ENCODE results near the gene RAB3A.
A peak's percentile ranks its signal among the peaks of the same experiment; 100 is the strongest.

RAB3A gene

DNA sequence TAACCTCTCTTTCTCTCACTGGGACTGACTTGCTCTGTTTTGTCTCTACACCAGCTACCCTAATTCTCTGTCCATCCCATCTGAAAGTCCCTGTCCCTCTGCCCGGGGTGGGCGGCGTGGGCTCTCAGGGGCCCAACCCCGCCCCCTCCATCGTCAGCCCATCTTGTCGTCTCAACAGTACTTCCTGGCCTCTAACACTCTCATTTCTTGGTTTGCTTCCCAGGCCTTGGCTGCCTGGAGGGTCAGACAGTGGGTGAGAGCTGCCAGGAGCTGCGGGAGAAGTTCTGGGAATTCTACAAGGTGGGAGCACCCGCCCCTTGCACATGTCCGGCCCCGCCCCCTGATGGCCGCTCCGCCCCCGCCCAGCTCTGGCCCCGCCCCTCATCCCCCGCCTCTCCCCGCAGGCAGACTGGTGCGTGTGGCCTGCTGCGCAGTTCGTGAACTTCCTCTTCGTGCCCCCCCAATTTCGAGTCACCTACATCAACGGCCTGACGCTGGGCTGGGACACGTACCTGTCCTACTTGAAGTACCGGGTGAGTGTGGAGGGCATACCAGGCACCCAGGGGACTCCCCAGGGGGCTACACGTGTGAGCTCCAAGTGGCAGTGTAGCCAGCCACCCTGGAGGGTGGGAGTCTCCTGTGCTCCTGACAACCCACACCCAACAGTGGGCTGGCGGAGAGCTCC lies 9.1 kb downstream of the RAB3A start:
- no peak for DNase-seq

DNA sequence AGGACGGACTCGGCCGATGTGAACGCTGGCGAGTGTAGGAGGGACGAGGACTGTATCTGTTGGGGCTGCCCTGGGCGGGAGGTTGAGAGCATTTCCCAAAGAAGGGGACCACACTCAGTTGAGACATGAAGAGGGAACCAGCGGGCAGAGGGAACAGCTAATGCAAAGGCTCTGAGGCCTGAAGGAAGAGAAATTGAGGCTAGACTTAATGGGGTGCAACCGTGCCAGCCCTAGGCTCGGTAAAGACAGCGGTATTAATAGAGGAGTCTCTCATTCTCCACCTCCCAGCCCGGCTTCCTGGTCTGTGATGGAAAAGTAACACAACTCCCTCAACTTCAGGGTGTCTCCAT lies 9.7 kb downstream of the RAB3A start:
- DNase-seq = no peak

- DNase-seq = no peak
These were observed 10.3 kb downstream of the RAB3A start for GRCh38 chr19:18193388-18194180.

DNA sequence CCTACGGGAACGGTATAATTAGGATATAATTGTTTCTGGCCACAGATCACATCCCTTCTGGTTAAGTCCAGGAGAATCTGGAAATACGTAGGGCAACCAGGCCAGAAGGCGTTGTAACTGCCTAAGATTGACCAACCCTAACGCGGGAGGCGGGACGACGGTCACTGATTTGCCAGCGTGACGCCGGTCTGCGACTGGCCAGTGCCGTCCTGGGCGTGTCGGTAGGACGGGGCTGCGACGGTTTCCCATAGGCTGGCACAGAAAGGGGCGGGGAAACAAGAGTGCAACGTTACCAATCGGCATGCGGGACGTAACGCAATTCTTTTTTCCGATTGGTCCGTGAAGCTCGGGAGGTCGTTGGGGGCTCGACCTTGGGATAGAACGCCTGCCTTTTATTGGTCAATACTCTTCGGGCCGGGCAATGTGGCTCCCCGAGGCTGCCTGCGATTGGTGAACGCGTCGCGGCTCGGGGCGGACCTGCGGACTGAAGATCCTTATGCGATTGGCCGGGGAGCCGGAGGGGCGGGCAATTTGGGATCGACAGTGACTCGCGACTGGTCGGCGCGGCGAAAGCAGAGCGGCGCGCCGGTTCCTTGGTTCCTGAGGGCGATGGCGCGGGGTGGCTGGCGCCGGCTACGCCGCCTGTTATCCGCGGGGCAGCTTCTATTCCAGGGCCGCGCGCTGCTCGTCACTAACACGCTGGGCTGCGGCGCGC lies 11.0 kb downstream of the RAB3A start, which contains the start of gene MPV17L2:
TSS of gene MPV17L2 (plus strand) at position 546 of the 715 bp plus-strand sequence. CDS start at position 610, 64 bp downstream.
- DNase-seq = peak; percentile 94

DNA sequence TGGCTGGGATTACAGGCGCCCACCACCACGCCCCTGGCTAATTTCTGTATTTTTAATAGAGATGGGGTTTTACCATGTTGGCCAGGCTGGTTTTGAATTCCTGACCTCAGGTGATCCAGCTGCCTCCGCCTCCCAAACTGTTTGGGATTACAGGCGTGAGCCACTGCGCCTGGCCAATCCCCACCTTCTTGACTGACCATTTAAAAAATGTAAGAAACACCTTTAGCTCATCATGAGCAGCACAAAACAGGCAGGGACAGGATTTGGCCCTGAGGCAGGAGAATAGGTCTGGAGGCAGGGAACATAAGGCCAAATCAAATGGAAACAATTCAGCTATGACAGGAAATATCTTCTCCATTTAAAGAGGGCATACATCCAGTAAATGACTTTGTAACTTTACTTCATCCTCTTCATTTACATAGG lies 12.2 kb downstream of the RAB3A start:
- no peak for DNase-seq

DNA sequence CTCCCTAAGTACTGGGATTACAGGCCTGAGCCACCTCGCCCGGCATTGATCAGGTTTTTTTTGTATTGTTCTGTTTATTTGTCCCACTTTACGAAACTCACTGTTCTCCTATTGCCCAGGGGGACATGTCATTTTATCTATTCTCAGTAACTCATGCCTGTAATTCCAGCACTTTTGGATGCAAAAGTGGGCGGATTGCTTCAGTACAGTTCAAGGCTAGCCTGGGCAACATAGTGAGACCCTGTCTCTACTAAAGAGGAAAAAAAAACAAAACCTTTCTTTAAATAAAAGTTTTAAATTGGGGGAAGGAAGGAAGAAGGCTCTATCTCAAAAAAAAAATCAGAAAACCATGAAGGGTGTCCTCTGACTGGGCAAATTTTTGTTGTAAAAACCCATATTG lies 13.6 kb downstream of the RAB3A start:
- DNase-seq = no peak

- DNase-seq = no peak
These were observed 18.3 kb downstream of the RAB3A start for GRCh38 chr19:18185538-18185937.

GRCh38 chr19:18183529-18183928 lies 20.3 kb downstream of the RAB3A start:
- no peak for DNase-seq

DNA sequence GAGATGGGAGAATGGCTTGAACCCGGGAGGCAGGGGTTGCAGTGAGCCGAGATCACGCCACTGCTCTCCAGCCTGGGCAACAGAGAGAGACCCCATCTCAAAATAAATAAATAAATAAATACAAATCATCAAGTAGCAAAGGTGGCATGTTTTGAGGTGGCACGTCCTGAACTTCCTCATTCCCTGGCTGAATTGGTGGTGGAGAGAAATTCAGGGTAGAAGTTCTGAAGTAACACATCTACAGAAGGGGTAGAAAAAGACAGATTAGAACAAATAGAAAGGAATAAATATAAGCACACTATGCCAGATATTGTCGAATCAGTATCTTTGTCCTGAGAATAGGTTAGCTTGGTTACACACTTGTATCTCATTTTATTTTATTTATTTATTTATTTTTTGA lies 23.9 kb downstream of the RAB3A start:
- no peak for DNase-seq

GRCh38 chr19:18176367-18177310 lies 27.2 kb downstream of the RAB3A start:
- DNase-seq = no peak

DNA sequence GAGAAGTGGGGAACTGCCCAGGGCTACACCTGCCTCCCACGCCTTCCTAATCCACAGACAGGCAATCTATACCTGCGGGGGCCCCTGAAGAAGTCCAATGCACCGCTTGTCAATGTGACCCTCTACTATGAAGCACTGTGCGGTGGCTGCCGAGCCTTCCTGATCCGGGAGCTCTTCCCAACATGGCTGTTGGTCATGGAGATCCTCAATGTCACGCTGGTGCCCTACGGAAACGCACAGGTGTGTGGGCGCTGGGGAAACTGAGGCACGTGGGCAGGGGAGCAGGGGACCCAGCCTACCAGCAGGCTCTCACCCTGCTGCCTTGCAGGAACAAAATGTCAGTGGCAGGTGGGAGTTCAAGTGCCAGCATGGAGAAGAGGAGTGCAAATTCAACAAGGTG lies 28.9 kb downstream of the RAB3A start:
- no peak for DNase-seq

DNA sequence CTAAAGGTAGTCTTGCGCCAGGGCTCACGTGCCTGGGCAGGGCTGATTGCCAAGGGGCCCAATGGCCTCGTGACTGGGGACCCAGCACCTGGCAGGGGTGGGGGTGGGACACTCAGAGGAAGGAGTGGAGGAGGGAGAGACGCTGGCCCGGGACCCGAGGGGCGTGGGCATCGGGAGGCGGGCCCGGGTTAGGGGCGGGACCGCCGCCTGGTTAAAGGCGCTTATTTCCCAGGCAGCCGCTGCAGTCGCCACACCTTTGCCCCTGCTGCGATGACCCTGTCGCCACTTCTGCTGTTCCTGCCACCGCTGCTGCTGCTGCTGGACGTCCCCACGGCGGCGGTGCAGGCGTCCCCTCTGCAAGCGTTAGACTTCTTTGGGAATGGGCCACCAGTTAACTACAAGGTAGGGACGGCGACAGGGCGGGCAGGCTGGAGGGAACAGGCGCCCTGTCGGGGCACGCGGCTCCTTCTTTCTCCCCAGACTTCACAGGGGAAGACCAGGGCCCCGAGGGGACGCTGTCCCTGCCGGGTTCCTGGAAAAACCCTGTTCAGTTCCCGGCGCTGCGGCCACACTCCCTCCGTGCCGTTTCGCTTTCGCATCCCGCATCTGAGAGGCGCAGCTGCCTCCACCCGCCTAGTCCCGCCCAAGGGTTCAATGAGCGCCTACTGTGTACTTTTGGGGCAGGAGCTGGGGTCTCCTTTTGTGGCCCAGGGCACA lies 30.1 kb downstream of the RAB3A start, which contains the start of gene IFI30:
TSS of gene IFI30 (plus strand) at position 242 of the 717 bp plus-strand sequence. CDS start at position 271, 29 bp downstream.
- peak; percentile 49 for DNase-seq

- no peak for DNase-seq
These were observed 30.7 kb downstream of the RAB3A start for GRCh38 chr19:18173054-18173571.

DNA sequence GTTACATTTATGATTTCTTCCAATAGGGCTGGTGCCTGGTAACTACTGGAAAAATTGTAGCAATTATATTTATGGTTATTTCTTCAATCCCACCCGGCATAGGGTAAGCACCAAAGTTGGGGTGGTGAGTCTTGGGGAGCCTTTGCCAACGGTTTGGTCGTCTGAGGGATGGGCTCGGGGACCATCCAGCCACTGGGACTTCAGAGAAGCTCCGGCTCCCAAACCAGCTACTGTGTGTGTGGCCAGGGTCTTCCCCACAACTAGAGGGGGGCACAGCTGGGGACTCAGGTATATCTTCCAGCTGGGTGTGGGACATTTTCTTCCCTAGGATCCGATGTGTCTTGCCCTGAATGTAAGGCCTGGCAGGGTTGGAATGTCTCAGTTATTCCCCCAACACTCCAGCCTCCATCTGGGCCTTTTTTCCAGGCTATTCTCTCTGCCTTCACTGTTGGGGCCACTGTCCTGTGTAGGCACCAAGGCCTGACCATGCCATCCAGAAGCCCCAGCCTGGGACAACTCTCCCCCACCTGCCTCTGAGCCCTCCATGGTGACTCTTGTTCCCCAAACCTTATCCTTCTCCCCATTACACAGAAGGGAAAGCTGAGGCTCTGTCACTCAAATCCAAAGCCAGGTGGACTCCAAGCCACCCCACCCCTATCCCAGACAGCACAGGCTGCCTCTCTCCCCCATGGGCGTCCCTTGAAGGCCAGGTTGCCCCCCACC lies 31.4 kb downstream of the RAB3A start:
- no peak for DNase-seq

- DNase-seq = no peak
These were observed 32.1 kb downstream of the RAB3A start for GRCh38 chr19:18171605-18172327.

- DNase-seq = no peak
These were observed 33.1 kb downstream of the RAB3A start for GRCh38 chr19:18170714-18171255.

- no peak for DNase-seq
These were observed 35.0 kb downstream of the RAB3A start for GRCh38 chr19:18168673-18169381.

DNA sequence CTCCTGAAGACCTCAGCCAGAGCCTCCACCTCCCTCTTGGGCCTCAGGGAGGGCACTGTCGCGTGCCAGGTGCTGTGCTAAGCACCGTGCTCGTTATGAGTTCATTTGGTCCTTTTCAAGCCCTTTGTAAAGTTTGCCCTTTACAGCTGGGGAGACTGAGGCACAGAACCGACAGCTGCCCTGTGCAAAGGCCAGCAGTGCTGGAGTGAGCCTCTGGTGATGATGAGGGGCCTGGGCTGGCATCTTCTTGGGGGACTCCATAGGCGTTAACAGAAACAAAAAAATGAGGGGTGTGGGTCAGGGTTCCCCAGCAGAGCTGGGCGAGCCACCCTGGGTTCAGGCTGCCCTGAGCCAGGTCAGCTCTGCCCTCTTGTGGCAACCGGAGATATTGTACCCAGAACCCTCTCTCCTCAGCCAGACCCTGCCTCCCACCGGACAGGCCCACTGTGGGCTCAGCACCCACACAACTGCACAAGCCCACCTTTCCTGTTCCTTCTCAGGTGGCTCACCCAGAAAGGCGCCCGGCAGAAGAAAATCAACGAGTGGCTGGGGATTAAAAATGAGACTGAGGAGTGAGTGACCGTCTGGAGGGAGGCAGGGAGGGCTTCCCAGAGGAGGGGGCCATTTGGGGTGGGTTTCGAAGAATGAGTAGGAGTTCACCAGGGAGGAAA lies 35.7 kb downstream of the RAB3A start:
- peak; percentile 54 for DNase-seq
